H1 (cell line): Measurements from ENCODE around the gene DSTYK. TPM values are rescaled to one million over a fixed set of nuclear protein-coding genes. Genes with fewer than 3 reads are reported as not detected.

ENCODE experiments used
- CTCF ChIA-PET: fragments of 300-600 bp; sonication (Branson Sonifier 250); formaldehyde crosslinking; loops from one replicate; lab custom pipeline; 2021; ENCODE audit not compliant: partially characterized antibody; lab: Charles Lee
- POLR2A ChIA-PET: fragments of 300-600 bp; sonication (Branson Sonifier 250); formaldehyde crosslinking; loops from one replicate; lab custom pipeline; 2021; ENCODE audit warnings: inconsistent platforms; ENCODE audit not compliant: partially characterized antibody; lab: Charles Lee
- DNase-seq, 2 experiments: peaks; one replicate each; pipeline versions ENCODE4 v3.0.0 to v3.0.0-alpha.2; 2010 to 2022; ENCODE audit warnings: low spot score in 2 of 2, low read depth in 1 of 2, mixed read lengths in 1 of 2
- FAIRE-seq: peaks from 2 replicates; lab custom pipeline; 2011; peaks lifted over from hg19 to GRCh38; lab: Jason Lieb, UNC
- H2AFZ ChIP-seq: 2 replicates; pipeline ENCODE4 v1.8.1; 2012; ENCODE audit warnings: low read length, inconsistent platforms
- H2AK5ac ChIP-seq: 2 replicates; pipeline ENCODE4 v1.6.1; 2013; ENCODE audit warnings: low read depth, low read length
- H2BK120ac ChIP-seq: replicated peaks from 2 replicates; pipeline ENCODE3; 2013; ENCODE audit warnings: low read depth, low read length, inconsistent platforms
- H2BK12ac ChIP-seq: 2 replicates; pipeline ENCODE4 v1.6.1; 2013; ENCODE audit warnings: low read depth, low read length
- H2BK15ac ChIP-seq: 2 replicates; pipeline ENCODE4 v1.6.1; 2013; ENCODE audit warnings: low read length
- H2BK20ac ChIP-seq: 2 replicates; pipeline ENCODE4 v1.6.1; 2013; ENCODE audit warnings: low read length
- H2BK5ac ChIP-seq: 2 replicates; pipeline ENCODE4 v1.6.1; 2013; ENCODE audit warnings: low read depth, low read length
- H3K14ac ChIP-seq: 2 replicates; pipeline ENCODE4 v1.6.1; 2013; ENCODE audit warnings: inconsistent platforms; ENCODE audit not compliant: insufficient read length
- H3K18ac ChIP-seq: 2 replicates; pipeline ENCODE4 v1.6.1; 2013; ENCODE audit warnings: low read length; ENCODE audit errors: extremely low read depth
- H3K23ac ChIP-seq: 2 replicates; pipeline ENCODE4 v1.6.1; 2013; ENCODE audit warnings: inconsistent platforms; ENCODE audit not compliant: insufficient read length
- H3K23me2 ChIP-seq: 2 replicates; pipeline ENCODE4 v1.6.1; 2013; ENCODE audit warnings: low read depth, low read length
- H3K27ac ChIP-seq: 2 replicates; pipeline ENCODE4 v1.6.1; 2011; ENCODE audit warnings: low read depth, low read length, inconsistent platforms
- H3K27me3 ChIP-seq, 4 experiments: replicated peaks in 1 of 4; 1 replicate in 1 of 4; 2 replicates in 3 of 4; pipeline versions ENCODE4 v1.6.1 to v1.8.1; 2011 to 2013; ENCODE audit warnings: low read length in 3 of 4, mild to moderate bottlenecking in 3 of 4, inconsistent platforms in 2 of 4, mixed read lengths in 2 of 4, moderate library complexity in 1 of 4; ENCODE audit not compliant: control insufficient read depth in 3 of 4, insufficient read depth in 3 of 4; ENCODE audit errors: extremely low read depth in 1 of 4
- H3K36me3 ChIP-seq, 4 experiments: 2 replicates each; pipeline versions ENCODE4 v1.6.1 to v1.8.1; 2011 to 2013; ENCODE audit warnings: mild to moderate bottlenecking in 4 of 4, low read length in 3 of 4, moderate library complexity in 2 of 4, control low read depth in 1 of 4, inconsistent platforms in 1 of 4; ENCODE audit not compliant: insufficient read depth in 4 of 4, control insufficient read depth in 2 of 4
- H3K4ac ChIP-seq: replicated peaks from 2 replicates; pipeline ENCODE3; 2013; ENCODE audit warnings: low read length, low read depth, mixed read lengths, inconsistent platforms; ENCODE audit not compliant: insufficient read length
- H3K4me1 ChIP-seq, 4 experiments: replicated peaks in 1 of 4; 1 replicate in 1 of 4; 2 replicates in 3 of 4; pipeline versions ENCODE4 v1.6.1 to v1.8.1; 2011 to 2013; ENCODE audit warnings: low read length in 3 of 4, inconsistent platforms in 2 of 4, mixed read lengths in 1 of 4; ENCODE audit not compliant: insufficient read depth in 4 of 4, control insufficient read depth in 3 of 4
- H3K4me2 ChIP-seq, 2 experiments: 2 replicates each; pipeline versions ENCODE4 v1.6.1 to v1.8.1; 2011 to 2013; ENCODE audit warnings: low read depth in 2 of 2, low read length in 2 of 2, control low read depth in 1 of 2, inconsistent platforms in 1 of 2, mild to moderate bottlenecking in 1 of 2; ENCODE audit not compliant: insufficient read depth in 1 of 2
- H3K4me3 ChIP-seq, 4 experiments: fragments of 200-600, 300-600 bp in 1 of 4; sonication (generic), shearing (Covaris generic), sonication (Bioruptor Twin) in 1 of 4; 2 replicates each; pipeline versions ENCODE4 v1.5.1 to v1.8.1; 2011 to 2016; ENCODE audit warnings: low read length in 4 of 4, low read depth in 3 of 4, control low read depth in 2 of 4, inconsistent platforms in 2 of 4, mild to moderate bottlenecking in 2 of 4, mixed read lengths in 1 of 4, moderate library complexity in 1 of 4; ENCODE audit not compliant: insufficient read depth in 2 of 4; ENCODE audit errors: extremely low read depth in 1 of 4
- H3K56ac ChIP-seq: replicated peaks from 2 replicates; pipeline ENCODE3; 2013; ENCODE audit warnings: low read depth, mild to moderate bottlenecking, mixed read lengths, low read length, inconsistent platforms; ENCODE audit not compliant: insufficient read length
- H3K79me1 ChIP-seq: 2 replicates; pipeline ENCODE4 v1.6.1; 2013; ENCODE audit warnings: low read depth, low read length, control low read depth
- H3K79me2 ChIP-seq, 2 experiments: 2 replicates each; pipeline versions ENCODE4 v1.6.1 to v1.8.1; 2012 to 2013; ENCODE audit warnings: low read length in 2 of 2, mild to moderate bottlenecking in 2 of 2, inconsistent platforms in 1 of 2; ENCODE audit not compliant: insufficient read depth in 2 of 2, control insufficient read depth in 1 of 2
- H3K9ac ChIP-seq, 4 experiments: replicated peaks in 1 of 4; 1 replicate in 1 of 4; 2 replicates in 3 of 4; pipeline versions ENCODE4 v1.6.1 to v1.8.1; 2011 to 2013; ENCODE audit warnings: low read depth in 3 of 4, low read length in 3 of 4, control low read depth in 2 of 4, mild to moderate bottlenecking in 2 of 4, moderate library complexity in 2 of 4, inconsistent platforms in 1 of 4; ENCODE audit errors: extremely low read depth in 1 of 4
- H3K9me3 ChIP-seq, 2 experiments: 2 replicates each; pipeline versions ENCODE4 v1.6.1 to v1.8.1; 2012 to 2013; ENCODE audit warnings: mild to moderate bottlenecking in 2 of 2, moderate library complexity in 2 of 2, control low read depth in 1 of 2, inconsistent platforms in 1 of 2, low read depth in 1 of 2, low read length in 1 of 2, mixed read lengths in 1 of 2; ENCODE audit not compliant: insufficient read depth in 2 of 2
- H4K20me1 ChIP-seq, 2 experiments: replicated peaks in 1 of 2; 2 replicates each; pipeline versions ENCODE3 to v1.8.1; 2011 to 2013; ENCODE audit warnings: inconsistent platforms in 2 of 2, low read length in 2 of 2, mild to moderate bottlenecking in 1 of 2; ENCODE audit not compliant: insufficient read depth in 2 of 2, control insufficient read depth in 1 of 2
- H4K5ac ChIP-seq: 2 replicates; pipeline ENCODE4 v1.6.1; 2013; ENCODE audit warnings: low read length, low read depth, mixed read lengths, inconsistent platforms; ENCODE audit not compliant: insufficient read length
- H4K8ac ChIP-seq: 2 replicates; pipeline ENCODE4 v1.8.0; 2013; ENCODE audit warnings: mild to moderate bottlenecking, moderate library complexity, low read length, inconsistent platforms; ENCODE audit not compliant: insufficient read depth; ENCODE audit errors: extremely low read depth
- H4K91ac ChIP-seq: replicated peaks from 2 replicates; pipeline ENCODE3; 2013; ENCODE audit warnings: low read length, mixed read lengths, inconsistent platforms; ENCODE audit not compliant: insufficient read length
- CEBPB ChIP-seq: IDR thresholded peaks from 2 replicates; pipeline ENCODE4 v1.6.1; 2012; ENCODE audit warnings: low read depth, low read length
- KDM5A ChIP-seq: fragments of 200-600 bp; IDR thresholded peaks from 2 replicates; pipeline ENCODE4 v1.7.1; 2012; ENCODE audit warnings: mild to moderate bottlenecking, low read length, inconsistent platforms, mixed read lengths
- MAFK ChIP-seq: IDR thresholded peaks from 2 replicates; pipeline ENCODE4 v1.6.1; 2012; ENCODE audit warnings: low read depth, mild to moderate bottlenecking, improper control_type of control experiment, low read length
- POU5F1 ChIP-seq: IDR thresholded peaks from 2 replicates; pipeline ENCODE4 v1.6.1; 2011; ENCODE audit warnings: low read depth, mild to moderate bottlenecking, low read length, moderate library complexity
- SP1 ChIP-seq: IDR thresholded peaks from 2 replicates; pipeline ENCODE4 v1.6.1; 2011; ENCODE audit warnings: low read depth, low read length
- SRF ChIP-seq: IDR thresholded peaks from 2 replicates; pipeline ENCODE4 v1.6.1; 2011; ENCODE audit warnings: mild to moderate bottlenecking, low read depth, low read length, moderate library complexity
- TBP ChIP-seq: IDR thresholded peaks from 2 replicates; pipeline ENCODE4 v1.6.1; 2011; ENCODE audit warnings: low read depth, low read length, improper control_type of control experiment
- WGBS, 2 experiments: shearing (Covaris generic) in 1 of 2; methylation state at CpG; one replicate each; pipeline versions ENCODE4 v1.1.6 to v1.1.7; 2013 to 2015; ENCODE audit warnings: low lambda C conversion rate in 2 of 2, mixed read lengths in 2 of 2, inconsistent platforms in 1 of 2, low coverage in 1 of 2, missing lambda C conversion rate in 1 of 2; ENCODE audit not compliant: insufficient replicate concordance in 2 of 2, insufficient coverage in 1 of 2, insufficient read length in 1 of 2; ENCODE audit errors: extremely low coverage in 1 of 2, missing lambda C conversion rate in 1 of 2; 5-methylcytosine and 5-hydroxymethylcytosine counted together
- polyA plus RNA-seq, 7 experiments: library from polyadenylated mRNA; depleted of rRNA in 3 of 7; stranded (reverse) in 5 of 7; unstranded in 2 of 7; fragments of >200 nt in 5 of 7; fragments of 200-250 nt in 2 of 7; gene quantifications; 1 replicate in 5 of 7; 2 replicates in 1 of 7; 4 replicates in 1 of 7; pipeline versions ENCODE4 v1.2.1 to v1.2.3, GENCODE V29; 2011 to 2013; ENCODE audit warnings: missing spikeins in 2 of 7, mixed read lengths in 2 of 7
- total RNA-seq: library from RNA; stranded (reverse); fragmentation: NEBNext Ultra II Directional; extraction: Animal tissue kit (Norgen Biotek cat#: 25700); gene quantifications from 2 replicates; pipeline ENCODE4 v1.2.1, GENCODE V29; 2021
- TF ChIP-seq, protein P1 (sequence below): IDR thresholded peaks from 2 replicates; pipeline ENCODE4 v1.6.1; 2012; ENCODE audit warnings: inconsistent platforms

DSTYK gene
- total and polyA plus RNA-seq, 2 of the 8 experiments (the other 6 are each of a cell fraction or from before 2014, with no cell fraction given), result 2.7 to 8.5 TPM

DNA sequence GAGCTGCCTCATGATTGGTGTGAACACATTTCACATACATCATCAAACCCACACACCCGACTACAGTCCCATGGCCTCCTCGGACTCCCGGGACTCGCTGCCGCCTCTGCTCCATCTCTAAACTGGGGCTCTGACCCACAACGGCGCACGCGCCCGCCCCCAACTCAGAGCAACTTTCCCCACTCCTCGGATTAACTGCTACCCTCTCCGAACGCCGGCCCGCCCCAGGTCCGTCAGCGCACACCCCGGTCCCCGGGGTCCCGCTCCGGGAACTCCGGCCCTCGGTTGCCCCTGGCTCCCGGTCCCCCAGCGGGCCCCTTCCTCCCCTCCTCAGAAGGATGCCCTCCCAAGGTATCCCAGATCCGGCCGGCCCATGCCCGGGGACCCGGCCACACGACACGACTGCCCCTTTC is 740 bp downstream of the DSTYK start:
- Histone ChIP-seq H3K56ac (peak overlapping the region; percentile 10), H2BK12ac (no peak overlapping the region; the same call in 1 of the 2 replicates), H3K27me3 (no peaks in the 10 kb centered on the region), H3K4me1 (peaks cover 0 to 5% (median 1%) of the 10 kb centered on the region in 4 experiments; a peak in 4 of 7 replicates), H3K4me2 (peak overlapping the region; percentile 73 to 81), H3K79me1 (0 out of 2 replicates have a peak, but pooled peaks cover 2% of the 10 kb centered on the region), H3K23ac (no peak overlapping the region), H3K79me2 (peaks cover 3 to 26% of the 10 kb centered on the region in 2 experiments; a peak in 3 of 4 replicates), H2BK5ac (peak overlapping the region; percentile 69; the same call in 1 of the 2 replicates), H4K8ac (peak overlapping the region; percentile 86; the same call in 1 of the 2 replicates), H3K36me3 (no peaks in the 10 kb centered on the region), H3K9ac (peak overlapping the region; percentile 64 to 80 (median 71)), H4K91ac (peak overlapping the region; percentile 80), H3K14ac (no peak overlapping the region), H2AK5ac (no peak overlapping the region), H3K27ac (peak overlapping the region; percentile 76; the same call in 1 of the 2 replicates), H2AFZ (no peak overlapping the region), H3K4ac (no peak overlapping the region), H4K5ac (peak overlapping the region; percentile 39), H4K20me1 (peaks cover 0 to 3% of the 10 kb centered on the region in 2 experiments), H3K9me3 (no peaks in the 10 kb centered on the region), H2BK20ac (no peak overlapping the region), H3K23me2 (0 out of 2 replicates have a peak, but pooled peaks cover 2% of the 10 kb centered on the region), H2BK120ac (peak overlapping the region; percentile 38), H3K4me3 (peak overlapping the region; percentile 81 to 91 (median 90)), H3K18ac (peak overlapping the region; percentile 89; the same call in 1 of the 2 replicates), H2BK15ac (no peak overlapping the region)
- FAIRE-seq (no peak), DNase-seq (no peak)
- TF ChIP-seq KDM5A (no peak), MAFK (no peak), SRF (no peak), POU5F1 (no peak), CEBPB (no peak), TBP (no peak), SP1 (no peak)
- TF ChIP-seq, protein P1, sequence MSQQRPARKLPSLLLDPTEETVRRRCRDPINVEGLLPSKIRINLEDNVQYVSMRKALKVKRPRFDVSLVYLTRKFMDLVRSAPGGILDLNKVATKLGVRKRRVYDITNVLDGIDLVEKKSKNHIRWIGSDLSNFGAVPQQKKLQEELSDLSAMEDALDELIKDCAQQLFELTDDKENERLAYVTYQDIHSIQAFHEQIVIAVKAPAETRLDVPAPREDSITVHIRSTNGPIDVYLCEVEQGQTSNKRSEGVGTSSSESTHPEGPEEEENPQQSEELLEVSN, result no peak
- WGBS, 2 experiments, result 2% methylated on average over 15 of the region's 31 CpGs; no CpG with 5 or more reads in 1 of the 2 experiments
- CTCF ChIA-PET, result interaction anchor here (1.0 kb wide), 1 partner anchor 43 kb away, joined by 3 read pairs; no protein-coding TSS in a partner anchor
- POLR2A ChIA-PET, result interaction anchor here (0.6 to 1.6 kb wide), 5 partner anchors 11 to 91 kb away, joined by 3 to 5 read pairs (median 4); partner anchors contain the start of gene TMCC2
